GM19099 (cell line): Measurements from ENCODE around the gene SORL1.

ENCODE experiments used
- POLR2A ChIP-seq: IDR thresholded peaks from 3 replicates; pipeline ENCODE4 v1.6.1; 2011; ENCODE audit warnings: low read depth; ENCODE audit not compliant: insufficient read length; ENCODE audit errors: extremely low read depth

Gene SORL1

DNA sequence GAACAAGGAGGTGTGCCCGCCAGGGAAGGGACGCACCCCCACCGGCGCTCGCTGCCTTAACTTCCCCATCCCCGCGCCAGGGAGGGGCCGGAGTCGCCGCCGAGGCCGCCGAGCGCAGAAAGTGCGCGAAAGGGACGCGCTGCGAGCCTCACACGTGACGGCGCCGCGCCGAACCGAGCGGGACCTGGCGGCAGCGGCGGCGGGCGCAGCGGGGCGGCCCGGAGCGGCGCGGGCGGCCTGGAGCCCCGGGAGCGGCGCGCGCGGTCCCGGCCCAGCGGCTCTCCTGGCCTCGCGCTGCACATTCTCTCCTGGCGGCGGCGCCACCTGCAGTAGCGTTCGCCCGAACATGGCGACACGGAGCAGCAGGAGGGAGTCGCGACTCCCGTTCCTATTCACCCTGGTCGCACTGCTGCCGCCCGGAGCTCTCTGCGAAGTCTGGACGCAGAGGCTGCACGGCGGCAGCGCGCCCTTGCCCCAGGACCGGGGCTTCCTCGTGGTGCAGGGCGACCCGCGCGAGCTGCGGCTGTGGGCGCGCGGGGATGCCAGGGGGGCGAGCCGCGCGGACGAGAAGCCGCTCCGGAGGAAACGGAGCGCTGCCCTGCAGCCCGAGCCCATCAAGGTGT is at the start of gene SORL1:
Gene SORL1, plus strand, starts transcription at position 329 of the 623 bp plus-strand sequence. Its CDS starts 18 bp downstream, at position 347.
- TF ChIP-seq POLR2A, result peak; percentile 71

- no peak for TF ChIP-seq POLR2A
Observed at GRCh38 chr11:121405646-121406045, 46.5 kb upstream of the SORL1 start.

GRCh38 chr11:121406291-121406690 is 45.8 kb upstream of the SORL1 start:
- TF ChIP-seq POLR2A, result no peak

DNA sequence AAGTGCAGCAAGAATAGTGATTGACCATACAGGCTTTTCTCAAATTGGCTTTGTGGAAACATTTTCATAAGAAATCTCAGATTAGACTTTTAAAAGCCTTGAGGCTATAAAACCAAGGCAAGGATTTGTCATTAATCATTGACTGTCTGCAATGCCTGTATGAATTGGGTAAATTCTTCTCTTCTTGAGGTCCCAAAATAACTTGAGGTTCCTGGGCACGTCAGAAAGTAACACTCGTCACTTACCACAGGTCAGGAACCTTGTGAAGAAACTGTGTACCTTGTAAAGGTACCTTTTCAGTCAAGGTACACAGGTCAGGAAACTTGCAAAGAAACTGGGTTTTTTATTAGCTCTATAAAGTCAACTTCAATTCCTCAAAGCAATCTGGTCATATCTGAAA is 43.3 kb upstream of the SORL1 start:
- TF ChIP-seq POLR2A, result no peak

DNA sequence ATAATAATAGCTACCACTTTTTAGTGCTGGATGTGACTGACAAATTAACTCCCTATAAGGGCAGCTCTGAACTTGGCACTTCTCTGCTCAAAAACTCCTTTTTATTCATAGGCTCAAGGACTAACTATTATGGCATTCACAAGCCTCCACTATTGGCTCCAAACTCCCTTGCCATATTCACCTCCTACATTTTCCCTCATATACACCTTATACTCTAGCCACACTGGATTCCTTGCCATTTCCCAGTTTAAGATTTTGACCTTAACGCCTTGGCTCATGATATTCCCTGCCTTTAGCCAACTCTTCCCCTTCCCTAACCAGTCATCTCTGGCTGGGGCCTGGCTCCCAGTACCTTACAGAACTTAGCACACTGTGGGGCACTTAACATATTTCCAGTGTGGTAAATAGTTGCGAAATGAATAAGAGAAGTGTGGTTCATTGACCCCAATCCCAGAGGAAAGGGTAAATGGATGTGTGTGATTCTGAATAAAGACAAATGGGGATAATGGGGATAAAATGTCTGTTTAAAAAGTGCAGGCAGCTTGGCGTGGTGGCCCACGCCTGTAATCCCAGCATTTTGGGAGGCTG is 40.0 kb upstream of the SORL1 start:
- no peak for TF ChIP-seq POLR2A

DNA sequence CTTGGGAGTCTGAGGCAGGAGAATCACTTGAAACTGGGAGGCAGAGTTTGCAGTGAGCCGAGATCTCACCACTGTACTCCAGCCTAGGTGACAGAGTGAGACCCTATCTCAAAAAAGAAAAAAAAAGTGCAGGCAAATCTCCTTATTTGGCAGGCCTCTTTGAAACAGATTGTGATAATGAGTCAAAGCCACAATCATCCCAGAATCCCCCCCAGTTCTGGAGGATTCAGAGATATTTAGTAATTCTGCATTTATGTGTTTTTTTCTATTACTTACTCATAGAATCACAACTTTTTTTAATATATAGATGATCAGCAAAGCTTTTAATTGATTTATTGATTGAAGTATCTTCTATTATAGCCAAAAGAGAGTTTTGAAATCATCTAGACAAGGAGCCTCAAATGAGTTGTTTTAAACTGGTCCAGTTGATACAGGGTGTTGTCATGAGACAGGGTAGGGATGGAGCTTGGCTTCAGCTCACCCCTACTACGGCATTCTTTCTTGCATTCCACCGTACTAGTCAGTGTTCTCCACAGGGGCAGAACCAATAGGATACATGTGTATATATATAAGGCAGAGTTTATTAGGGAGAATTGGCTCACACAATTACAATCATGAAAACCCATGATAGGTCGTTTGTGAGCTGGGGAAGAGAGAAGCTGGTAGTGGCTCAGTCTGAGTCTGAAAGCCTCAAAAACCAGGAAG is 39.3 kb upstream of the SORL1 start:
- TF ChIP-seq POLR2A, result no peak

DNA sequence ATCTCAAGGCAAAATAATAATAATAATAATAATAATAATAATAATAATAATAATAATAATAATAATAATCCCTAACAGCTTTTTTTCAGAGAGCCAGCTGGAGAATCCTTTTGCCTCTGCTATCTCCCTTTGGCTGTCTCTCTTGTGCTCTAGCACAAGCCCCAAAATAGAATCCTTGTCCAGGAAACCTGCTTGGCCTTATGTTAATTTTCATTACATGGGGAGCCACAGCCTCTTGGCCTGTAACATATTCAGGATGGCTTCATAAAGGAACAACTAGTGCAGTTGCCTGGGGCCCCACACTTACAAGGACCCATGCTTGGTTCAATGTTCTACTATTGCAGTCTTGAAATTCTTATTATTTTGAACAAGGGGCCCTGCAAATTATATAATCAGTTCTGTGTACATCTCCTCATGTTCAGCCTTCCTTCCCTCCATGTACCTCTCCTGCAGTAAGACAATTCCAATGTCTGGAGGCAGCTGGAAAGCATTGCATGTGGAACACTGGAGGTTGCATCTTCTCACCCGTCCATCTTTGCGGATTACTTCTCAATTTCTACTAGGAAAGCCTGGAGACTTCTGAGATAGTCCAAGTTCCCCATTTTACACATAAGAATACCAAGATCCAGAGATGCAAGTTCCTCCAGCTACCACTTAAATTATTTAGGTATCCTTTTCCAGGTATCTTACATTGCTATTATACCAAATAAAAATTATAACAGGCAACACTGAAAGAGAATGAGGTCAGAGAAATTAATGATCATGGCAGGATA is 37.8 kb upstream of the SORL1 start:
- TF ChIP-seq POLR2A, result no peak

- TF ChIP-seq POLR2A, result no peak
Observed at GRCh38 chr11:121415856-121416255, 36.3 kb upstream of the SORL1 start.

- TF ChIP-seq POLR2A, result no peak
Observed at GRCh38 chr11:121417055-121417551, 35.0 kb upstream of the SORL1 start.

DNA sequence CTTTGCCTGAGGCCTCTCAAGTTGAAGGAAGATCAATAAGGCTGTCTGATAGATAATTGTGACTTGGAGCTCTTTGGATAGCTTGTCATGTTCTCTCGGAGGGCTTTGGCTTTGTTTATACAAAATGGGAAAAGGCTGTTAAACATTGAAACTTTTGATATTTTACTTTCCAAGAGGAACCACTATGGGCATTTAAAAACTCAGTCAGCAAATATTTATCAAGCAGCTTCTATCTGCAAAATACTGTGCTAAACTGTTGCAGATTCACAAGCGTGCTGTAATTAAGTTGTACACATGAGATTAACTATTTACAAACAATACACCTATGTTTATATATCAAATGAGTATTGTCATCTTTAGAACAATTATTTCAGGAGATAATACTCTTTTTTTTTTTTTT is 34.5 kb upstream of the SORL1 start:
- no peak for TF ChIP-seq POLR2A

- TF ChIP-seq POLR2A, result no peak
Observed at GRCh38 chr11:121418625-121419114, 33.4 kb upstream of the SORL1 start.

- TF ChIP-seq POLR2A, result no peak
Observed at GRCh38 chr11:121419836-121420235, 32.3 kb upstream of the SORL1 start.

- no peak for TF ChIP-seq POLR2A
Observed at GRCh38 chr11:121420398-121420797, 31.7 kb upstream of the SORL1 start.

GRCh38 chr11:121421149-121421901 is 30.8 kb upstream of the SORL1 start:
- no peak for TF ChIP-seq POLR2A
